Left ventricle myocardium superior (tissue), 1 donor: Measurements from ENCODE around the gene SOWAHB. TPM values are rescaled to one million over a fixed set of nuclear protein-coding genes. Genes with fewer than 3 reads are reported as not detected.
A peak's percentile ranks its signal among the peaks of the same experiment; 100 is the strongest.
"Not testable (repeated sequence)": the region's sequence is repeated elsewhere in the genome, so short reads cannot be mapped to it uniquely, and the experiment has no call there.

ENCODE experiments used
- ATAC-seq: fragments of 200-7000 bp; cut with Tn5 transposase; one replicate; pipeline ENCODE4 v1.9.1; 2020; ENCODE audit warnings: mild to moderate bottlenecking, moderate library complexity
- DNase-seq: peaks from one replicate; pipeline ENCODE4 v3.0.0-alpha.2; 2020
- intact Hi-C: fragments of 100-400 bp; cut with micrococcal nuclease; formaldehyde crosslinking; loops from one replicate; pipeline ENCODE4 v1.11.0; 2022
- total RNA-seq: library from RNA; stranded (reverse); fragmentation: NEBNext Ultra II Directional; extraction: Animal tissue kit (Norgen Biotek cat#: 25700); gene quantifications from one replicate; pipeline ENCODE4 v1.2.1, GENCODE V29; 2021
- donor health status: DM: no; HTN: yes; CAD: no; lungs with severe emphysema.

The SOWAHB gene
- total RNA-seq, 1 donor from 2014 or later: not detected

DNA sequence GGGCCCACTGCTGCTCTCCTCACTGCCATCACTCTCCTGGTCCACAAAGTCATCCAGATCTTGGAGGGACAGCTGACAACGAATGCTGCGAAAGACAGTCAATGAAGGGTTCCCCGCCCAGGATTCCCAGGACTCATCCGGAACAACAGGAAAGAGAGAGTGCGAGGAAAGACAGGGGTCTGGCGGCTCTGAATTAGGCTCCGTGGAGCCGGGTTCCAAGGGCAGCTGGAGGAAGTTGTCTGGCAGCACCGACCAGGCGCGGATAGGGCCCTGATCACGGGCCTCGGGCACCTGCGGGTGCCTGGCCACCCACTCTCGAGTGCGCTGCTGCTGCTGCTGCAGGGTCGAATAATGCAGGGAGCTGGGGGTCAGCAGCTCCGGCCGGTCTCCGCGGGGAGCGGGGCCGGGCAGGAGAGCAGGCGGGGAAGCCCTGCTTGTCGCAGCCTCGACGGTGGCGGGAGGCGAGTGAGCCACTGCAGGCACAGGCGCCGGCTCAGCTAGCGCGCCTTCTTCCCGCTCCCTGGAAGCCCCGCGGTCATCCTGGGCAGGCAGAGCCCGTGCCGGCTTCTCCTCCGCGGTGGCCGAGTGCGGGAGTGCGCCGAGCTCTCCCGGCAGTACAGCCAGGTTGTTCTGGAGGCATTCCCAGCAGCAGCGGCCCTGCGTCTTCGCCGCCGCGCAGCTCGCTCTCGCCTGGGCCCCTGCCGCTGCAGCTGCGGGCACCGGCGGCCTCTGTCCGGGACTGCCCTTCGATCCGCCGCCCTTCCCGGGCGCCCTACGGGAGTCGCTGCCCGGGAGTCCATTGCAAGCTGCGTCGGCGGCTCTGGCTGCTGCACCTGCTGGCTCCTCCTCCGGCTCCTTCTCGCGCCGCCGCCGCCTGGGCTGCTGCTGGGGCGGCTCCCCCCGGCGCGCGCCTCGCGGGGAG is 1.1 kb downstream of the SOWAHB start:
- DNase-seq (peak; percentile 35), ATAC-seq (peak; percentile 74)
- intact Hi-C loops: no loop called here

DNA sequence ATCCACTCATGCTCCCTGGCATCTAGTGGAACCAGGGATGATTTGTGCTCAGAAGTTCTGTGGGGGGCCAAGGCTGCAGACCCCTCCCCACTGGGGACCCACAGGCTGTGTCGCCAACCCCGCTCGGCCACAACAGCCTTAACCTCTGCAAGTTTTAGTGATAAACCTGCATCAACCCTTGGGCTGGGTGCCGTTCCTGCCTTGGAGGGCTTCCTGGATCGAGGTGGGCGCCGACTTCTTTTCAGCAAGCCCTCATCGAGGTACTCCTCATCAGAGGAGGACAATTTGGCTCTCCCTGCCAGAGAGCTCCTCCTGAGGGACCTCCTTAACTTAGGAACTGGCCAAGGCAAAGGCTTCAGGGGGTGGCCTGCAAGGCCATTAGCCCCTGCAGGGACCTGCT is 1.9 kb downstream of the SOWAHB start:
- no peak for ATAC-seq
- no peak for DNase-seq
- intact Hi-C loops: no loop called here

DNA sequence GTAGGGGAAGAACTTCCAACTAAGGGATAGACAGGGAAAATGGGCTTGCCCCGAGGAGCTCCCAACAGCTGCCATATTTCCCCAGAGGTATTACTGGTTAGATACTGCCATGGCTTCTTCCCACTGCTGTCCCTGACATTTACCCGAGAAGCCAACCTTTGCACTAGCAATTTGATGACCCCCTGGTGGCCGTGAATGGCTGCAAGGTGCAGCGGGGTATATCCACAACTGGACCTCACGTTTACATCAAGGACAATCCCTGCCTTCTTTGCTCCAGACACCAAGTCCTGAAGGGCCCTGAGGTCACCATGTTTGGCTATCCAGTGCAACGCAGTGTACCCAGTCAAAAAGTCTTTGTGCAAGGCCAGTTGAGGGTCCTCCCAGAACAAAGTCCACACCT is 2.3 kb downstream of the SOWAHB start:
- intact Hi-C loops: no loop called here
- ATAC-seq (no peak), DNase-seq (no peak)

DNA sequence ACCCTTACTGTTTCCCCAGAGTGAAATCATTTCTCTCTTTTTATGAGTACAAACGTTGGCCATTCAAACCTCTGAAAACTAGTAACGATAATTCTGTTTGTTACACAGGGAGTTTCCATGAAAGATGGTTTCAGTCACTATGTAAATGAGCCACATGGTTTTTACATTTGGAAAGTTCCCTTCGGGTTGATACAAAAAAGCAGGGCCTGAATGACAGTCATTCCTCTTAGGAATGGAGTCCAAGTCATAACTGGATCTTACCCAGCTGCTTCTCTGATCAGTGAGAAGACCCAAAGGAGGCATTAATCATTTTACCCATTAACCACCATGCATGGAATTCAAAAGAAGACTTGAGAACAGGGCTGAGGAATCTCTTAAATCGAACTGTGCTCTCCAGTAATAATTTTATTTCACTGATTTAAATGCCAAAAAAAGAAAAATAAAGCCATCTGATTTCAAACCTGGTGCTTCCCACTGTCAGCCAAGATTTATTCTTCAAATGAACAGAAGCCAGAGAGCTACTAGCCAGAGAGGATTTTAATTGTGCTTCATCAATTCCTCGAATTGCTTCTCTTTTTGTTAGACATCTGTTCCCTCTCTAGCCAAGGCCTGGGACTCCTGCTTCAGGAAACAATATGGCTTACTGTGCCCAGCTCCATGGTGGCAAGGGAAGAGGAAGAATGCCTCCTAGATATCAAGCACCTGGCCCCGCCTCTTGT is 3.2 kb downstream of the SOWAHB start:
- DNase-seq (no peak), ATAC-seq (no peak)
- intact Hi-C loops: no loop called here

DNA sequence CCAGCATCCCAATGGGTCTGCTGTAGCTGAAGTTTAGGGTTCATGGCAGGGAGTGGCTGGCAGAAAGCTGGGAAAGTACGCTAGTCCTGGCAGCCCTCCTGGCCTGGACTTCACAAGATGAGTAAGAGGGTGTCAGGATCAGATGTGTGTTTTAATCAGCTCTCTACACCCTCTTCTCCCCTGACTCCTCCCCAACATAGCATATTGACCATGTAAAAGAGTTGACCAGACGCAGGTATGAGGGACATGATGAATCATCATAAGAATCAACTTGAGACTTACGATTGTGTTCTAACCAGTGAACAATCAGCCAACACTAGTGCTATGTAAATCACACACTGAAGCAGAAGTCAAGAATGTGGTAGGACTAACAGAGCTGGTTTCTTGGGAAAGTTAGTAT is 5.3 kb downstream of the SOWAHB start:
- intact Hi-C loops: no loop called here
- no peak for DNase-seq
- ATAC-seq: no peak

DNA sequence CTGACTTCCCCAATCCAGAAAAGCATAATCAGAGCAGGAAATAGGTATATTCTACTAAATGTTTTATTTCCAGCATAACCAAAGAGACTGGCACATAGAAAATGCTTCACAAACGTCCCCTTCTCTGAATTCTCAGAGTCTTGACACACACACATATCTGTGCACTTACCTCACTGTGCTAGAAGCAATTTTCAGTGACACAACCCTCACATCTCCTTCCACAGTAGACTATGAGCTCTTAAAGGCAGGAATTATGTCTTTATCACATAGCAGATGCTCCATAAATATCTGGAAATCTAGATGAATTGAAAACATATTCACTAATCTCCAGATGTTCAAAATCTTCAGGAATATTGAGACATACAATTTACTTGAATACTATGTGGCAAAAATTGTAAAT is 5.9 kb downstream of the SOWAHB start:
- ATAC-seq (no peak), DNase-seq (no peak)
- intact Hi-C loops: no loop called here

DNA sequence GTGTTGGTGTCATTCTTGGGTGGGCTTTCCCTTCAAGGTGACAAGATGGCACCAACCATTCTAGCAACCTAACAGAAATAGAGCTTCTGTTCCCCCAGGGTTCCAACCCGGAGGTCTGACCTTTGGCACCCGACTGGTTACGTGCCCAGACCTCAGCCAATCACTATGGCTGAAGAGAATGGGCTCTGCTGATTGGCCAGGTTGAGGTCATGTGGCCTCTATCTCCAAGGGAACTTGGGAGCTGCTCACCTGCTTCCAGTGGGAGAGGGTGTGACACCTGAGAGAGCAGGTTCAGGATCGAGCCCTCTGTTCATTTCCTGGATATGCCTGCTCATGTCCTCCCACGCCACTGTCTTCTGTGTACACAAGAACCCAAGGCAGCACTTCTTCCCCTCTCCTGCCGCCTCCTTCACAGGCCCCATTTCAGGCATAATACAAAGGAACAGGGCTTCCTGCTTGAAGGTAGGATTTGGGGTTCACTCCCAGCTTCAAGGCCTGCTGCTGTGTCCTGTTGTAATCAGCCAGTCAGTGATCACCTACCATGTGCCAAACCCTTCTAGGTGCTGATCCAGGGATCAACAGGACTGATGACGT is 11.0 kb downstream of the SOWAHB start:
- intact Hi-C loops: no loop called here
- ATAC-seq: no peak
- no peak for DNase-seq

DNA sequence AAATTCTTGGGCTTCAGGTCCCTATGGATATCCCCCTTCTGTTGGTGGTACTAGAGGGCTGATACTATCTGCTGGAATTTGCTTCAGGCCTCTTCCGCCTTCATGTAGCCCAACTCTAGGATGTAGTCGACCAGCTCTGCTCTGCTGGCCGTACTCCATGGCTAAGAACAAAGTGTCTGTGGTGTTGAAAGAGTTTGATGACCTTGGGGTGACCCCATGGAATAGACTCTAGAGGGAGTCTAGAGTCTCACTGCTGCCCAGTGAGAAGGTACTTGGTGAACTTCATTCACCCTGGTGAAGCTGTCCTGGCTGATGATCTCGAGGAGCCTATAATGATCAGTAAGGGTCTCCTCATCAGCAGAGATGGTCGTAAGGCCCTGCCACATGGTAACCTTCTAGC is 11.7 kb downstream of the SOWAHB start:
- no peak for ATAC-seq
- DNase-seq: no peak
- intact Hi-C loops: no loop called here

DNA sequence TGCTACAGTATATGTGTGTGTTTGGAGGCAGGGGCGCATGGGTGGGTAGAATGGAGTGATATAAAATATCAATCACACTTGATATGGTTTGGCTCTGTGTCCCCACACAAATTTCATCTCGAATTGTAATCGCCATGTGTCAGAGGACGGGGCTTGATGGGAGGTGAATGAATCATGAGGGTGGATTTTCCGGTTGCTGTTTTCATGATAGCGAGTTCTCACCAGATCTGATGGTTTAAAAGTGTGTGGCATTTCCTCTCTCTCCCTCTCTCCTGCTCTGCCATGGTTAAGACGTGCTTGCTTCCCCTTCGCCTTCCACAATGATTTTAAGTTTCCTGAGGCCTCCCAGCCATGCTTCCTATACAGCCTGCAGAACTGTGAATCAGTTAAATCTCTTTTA is 14.8 kb downstream of the SOWAHB start:
- DNase-seq (no peak), ATAC-seq (no peak)
- intact Hi-C loops: no loop called here

DNA sequence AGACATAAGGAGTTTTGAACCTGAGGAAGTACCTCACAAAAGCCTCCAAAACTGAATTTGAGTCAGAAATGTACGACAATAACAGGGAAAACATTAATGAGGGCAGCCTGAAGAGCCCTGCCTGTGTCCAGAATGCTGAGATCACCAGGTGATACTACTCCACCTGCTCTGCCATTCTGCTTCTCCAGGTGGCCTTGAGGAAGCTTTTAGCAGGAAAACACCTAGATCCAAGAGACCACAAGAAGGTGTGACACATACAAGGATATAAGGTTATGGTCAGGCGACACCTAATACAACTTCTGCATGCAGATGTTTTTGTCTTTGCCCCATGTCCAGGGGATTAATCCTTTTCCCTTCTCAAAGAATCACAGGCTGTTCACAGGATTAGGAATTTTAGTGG is 15.3 kb downstream of the SOWAHB start:
- intact Hi-C loops: no loop called here
- DNase-seq (no peak), ATAC-seq (no peak)

DNA sequence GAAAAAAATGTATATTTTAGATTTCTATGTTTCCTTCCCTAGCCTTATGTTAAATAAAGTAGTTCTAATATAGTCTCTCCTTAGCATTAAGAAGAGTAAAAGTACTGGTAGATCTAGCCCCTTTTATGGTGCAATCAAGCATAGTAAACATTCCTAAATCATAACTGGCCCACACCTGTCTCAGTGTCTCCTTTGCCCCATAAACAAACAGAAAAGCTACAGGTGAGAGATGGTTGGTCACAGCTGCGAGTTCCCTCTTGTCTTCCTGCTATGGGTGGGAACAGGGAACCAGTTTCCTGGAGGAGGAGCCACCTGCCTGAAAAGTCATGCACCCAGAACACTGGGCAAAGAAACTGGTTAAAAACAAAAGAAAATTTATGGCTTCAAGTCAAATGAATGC is 16.6 kb downstream of the SOWAHB start:
- no peak for ATAC-seq
- intact Hi-C loops: no loop called here

DNA sequence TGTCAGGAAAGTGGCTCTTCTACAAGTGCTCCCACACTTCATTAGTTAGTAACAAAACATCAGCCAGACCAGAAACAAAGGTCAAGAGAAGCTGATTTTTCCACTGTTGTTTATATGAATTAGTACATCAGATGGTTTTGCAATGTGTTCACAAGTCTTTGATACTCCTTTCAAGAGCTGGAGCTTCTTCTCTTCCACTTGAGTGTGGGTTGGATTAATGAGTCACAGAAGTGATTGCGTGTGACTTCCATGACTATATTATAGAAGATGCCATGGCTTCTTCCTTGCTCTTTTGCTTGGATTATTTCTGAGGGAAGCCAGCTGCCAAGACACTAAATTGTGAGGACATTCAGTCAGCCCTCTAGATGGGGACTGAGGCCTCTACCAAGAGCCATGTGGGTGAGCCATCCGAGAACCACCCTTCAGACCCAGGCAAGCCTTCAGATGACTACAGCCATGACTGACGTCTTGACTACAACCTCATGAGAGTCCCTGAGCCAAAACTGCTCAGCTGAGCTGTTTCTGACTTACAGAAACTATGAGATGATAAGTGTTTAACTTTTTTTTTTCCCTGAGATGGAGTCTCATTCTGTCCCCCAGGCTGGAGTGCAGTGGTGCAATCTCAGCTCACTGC is 18.1 kb downstream of the SOWAHB start:
- ATAC-seq (no peak), DNase-seq (no peak)
- intact Hi-C loops: no loop called here

More for the DNA sequence above, 16.6 kb downstream of the SOWAHB start:
- no peak for DNase-seq

DNA sequence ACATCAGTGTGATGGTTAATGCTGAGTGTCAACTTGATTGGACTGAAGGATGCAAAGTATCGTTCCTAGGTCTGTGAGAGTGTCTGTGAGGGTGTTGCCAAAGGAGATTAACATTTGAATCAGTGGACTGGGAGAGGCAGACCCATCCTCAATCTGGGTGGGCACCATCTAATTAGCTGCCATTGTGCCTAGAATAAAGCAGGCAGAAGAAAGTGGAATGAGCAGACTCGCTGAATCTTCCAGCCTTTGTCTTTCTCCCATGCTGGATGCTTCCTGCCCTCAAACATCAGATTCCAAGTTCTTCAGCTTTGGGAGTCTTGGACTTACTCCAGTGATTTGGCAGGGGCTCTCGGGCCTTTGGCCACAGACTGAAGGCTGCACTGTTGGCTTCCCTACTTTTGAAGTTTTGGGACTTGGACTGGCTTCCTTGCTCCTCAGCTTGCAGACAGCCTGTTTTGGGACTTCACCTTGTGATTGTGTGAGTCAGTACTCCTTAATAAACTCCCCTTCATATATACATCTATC is 19.2 kb downstream of the SOWAHB start:
- DNase-seq, ATAC-seq, intact Hi-C loops: not testable (repeated sequence)

DNA sequence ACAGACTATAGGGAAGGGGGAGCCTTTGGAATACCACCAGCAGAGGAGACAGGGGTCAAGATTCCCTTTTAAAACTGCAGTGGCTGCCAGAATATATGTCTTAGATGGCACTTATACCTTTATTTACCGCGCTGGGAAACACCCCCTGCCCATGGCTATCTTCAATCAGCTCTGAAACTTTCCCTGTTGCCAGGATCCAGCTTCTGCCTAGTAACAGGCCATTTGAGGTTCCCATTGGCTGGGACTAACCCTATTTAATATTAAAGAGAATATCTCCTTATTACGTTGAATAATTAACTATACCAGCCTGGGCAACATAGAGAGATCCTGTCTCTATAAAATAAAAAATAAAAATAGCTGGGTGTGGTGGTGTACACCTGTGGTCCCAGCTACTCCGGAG is 23.8 kb downstream of the SOWAHB start:
- no peak for DNase-seq
- no peak for ATAC-seq
- intact Hi-C loops: no loop called here

DNA sequence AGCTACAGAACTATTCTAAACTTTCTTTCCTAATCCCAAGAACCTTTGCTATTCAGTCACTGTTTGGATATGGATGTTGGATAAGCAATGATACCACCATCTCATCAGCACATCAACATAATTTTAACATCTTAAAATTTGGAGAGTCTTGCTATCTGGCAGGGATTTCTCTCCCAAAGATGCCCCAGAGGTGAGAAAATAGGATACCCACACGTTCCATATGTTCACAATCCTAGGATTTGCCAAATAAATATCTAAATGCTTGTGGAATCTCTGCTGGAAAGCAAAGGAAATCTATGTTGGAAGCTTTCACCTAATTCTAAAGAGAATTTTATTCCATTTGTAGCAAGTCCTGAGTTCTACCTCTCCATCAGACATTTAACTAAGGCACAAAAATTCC is 24.4 kb downstream of the SOWAHB start:
- no peak for DNase-seq
- intact Hi-C loops: no loop called here
- no peak for ATAC-seq

DNA sequence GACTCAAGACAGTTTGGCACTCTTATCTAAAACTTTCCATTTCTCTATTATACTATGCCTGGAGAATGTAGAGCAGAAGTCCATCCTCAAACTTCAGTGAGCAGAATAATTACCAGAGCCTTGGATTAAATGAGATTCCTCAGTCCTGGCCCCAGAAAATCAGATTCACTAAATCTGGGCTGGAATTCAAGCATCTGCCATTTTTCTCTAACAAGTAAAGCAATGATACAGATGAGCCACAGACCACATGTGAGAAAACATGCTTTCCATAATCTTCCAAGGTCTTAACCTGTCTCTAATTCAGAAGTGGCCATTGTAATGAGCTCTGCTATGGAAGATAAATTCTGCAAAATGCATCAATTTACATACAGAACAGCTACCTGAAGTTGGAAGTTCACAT is 25.4 kb downstream of the SOWAHB start:
- no peak for DNase-seq
- no peak for ATAC-seq
- intact Hi-C loops: no loop called here

DNA sequence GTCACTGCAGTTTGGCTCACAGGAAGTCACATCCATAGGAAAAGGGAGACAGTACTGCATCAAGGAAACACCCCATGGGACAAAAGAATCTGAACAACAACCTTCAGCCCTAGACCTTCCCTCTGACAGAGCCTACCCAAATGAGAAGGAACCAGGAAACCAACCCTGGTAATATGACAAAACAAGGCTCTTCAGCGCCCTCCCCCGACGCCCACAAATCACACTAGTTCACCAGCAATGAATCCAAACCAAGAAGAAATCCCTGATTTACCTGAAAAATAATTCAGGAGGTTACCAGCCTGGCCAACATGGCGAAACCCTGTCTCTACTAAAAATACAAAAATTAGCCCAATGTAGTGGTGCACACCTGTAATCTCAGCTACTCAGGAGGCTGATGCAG is 29.2 kb downstream of the SOWAHB start:
- DNase-seq, intact Hi-C loops, ATAC-seq: not testable (repeated sequence)

DNA sequence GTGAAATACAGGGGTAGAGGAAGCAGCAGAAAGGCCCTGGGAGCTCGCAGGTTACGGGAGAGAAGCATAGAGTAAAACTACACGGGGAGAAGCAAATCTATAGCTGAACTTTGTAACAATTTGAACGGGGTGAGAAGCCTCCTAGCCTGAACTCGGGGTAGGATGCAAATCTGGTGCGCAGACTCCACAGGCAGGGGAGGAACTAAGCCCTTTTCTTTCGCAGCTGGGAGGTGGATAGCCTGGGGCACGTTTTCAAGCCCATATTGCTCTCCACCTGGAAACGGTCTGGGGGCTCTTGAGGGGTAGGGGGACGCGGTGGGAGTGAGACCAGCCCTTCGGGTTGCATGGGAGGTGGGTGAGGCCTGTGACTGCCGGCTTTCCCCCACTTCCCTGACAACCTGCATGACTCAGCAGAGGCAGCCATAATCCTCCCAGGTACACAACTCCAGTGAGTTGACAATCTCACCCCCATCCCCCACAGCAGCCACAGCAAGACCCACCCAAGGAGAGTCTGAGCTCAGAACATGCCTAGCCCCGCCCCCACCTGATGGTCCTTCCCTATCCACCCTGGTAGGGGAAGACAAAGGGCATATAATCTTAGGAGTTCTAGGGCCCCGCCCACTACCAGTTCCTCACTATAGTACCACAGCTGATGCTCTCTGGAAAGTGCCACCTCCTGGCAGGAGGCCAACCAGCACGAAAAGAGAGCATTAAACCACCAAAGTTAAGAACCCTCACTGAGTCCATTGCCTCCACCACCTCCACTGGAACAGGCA is 29.9 kb downstream of the SOWAHB start:
- DNase-seq (no peak), ATAC-seq (no peak)
- intact Hi-C loops: no loop called here

DNA sequence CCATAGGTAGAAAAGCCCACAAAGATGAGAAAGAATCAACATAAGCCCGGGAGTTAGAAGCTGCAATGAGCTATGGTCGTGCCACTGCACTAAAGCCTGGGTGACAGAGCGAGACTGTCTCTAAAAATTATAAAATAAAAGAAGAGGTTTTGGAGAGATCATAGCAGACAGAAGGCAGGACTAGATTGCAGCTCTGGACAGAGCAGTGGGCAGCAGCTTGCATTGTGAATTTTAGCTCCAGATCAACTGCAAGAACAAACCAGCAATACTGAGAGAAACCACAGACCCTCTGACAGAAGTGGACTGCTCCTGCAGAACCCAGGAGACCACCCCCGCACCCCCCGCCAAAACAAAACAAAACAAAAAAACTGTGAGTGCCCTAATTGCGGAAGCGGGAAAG is 30.6 kb downstream of the SOWAHB start:
- intact Hi-C loops: no loop called here
- ATAC-seq (no peak), DNase-seq (no peak)
